GM19452 (cell line): ENCODE data around the gene ANXA2R.
"Not testable (repeated sequence)": the region's sequence is repeated elsewhere in the genome, so short reads cannot be mapped to it uniquely, and the experiment has no call there.

Experiments used
- ATAC-seq: cut with Tn5 transposase; IDR thresholded peaks from one replicate; pipeline ENCODE4 v1.9.1; 2021; ENCODE audit not compliant: unreplicated experiment

Gene ANXA2R

DNA sequence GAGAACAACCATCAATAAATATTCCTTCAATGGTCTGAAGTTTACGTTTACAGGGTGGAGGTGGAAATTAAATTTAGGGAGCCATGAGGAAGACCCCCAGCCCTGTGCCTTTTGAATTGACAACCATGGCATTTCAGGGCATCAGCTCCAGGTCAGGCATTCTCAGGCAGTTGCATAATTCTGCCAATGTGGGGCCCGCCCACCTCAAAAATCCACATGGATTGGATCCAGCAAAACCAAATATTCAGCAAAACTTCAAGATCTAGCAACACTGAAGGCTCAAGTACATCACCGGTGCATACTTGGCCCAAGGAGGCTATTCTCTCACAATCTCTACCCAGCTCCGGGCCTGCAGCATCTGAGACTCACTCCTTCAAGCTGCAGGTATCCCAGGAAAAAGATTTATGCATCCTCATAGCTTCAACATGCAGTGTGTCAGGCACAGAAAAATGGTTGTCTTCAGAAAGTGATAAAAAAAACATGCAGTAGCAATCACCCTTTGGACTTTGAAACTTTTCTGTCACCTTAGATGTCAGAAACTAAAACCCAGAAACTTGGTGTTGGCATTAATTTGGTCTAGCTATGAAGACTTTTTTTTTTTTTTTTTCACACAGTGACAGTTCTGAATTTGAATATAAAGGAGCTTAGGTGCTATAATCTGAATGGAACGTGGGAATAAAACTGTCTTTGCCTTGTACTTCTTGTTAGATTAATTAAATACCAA lies 21.4 kb upstream of the ANXA2R start:
- no peak for ATAC-seq

DNA sequence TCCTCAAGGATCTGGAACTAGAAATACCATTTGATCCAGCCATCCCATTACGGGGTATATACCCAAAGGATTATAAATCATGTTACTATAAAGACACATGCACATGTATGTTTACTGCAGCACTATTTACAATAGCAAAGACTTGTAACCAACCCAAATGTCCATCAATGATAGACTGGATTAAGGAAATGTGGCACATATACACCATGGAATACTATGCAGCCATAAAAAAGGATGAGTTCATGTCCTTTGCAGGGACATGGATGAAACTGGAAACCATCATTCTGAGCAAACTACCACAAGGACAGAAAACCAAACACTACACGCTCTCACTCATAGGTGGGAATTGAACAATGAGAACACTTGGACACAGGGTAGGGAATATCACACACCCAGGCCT lies 19.9 kb upstream of the ANXA2R start:
- not testable (repeated sequence) for ATAC-seq

DNA sequence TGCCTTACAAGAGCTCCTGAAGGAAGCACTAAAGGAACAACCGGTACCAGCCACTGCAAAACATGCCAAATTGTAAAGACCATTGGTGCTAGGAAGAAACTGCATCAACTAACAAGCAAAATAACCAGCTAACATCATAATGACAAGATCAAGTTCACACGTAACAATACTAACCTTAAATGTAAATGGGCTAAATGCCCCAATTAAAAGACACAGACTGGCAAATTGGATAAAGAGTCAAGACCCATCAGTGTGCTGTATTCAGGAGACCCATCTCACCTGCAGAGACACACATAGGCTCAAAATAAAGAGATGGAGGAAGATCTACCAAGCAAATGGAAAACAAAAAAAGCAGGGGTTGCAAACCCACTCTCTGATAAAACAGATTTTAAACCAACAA lies 15.0 kb upstream of the ANXA2R start:
- not testable (repeated sequence) for ATAC-seq

DNA sequence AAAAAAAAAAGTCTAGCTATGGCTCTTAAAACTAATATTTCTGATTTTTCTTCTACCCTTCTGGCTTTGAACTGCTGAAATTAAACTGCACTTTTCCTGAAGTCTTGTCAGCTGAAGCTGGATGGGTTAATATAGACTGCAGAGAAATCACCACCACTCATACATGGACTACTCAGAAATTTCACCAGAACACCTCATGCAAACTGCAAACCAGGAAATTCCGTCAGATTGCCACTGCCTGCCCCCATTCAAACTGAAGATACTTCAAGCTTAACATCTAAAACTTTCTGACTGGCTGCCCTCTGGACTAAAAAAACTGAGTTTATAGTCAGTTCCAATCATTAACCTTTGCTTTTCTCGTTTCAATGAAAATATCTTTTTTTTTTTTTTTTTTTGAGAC lies 11.6 kb upstream of the ANXA2R start:
- ATAC-seq: no peak

DNA sequence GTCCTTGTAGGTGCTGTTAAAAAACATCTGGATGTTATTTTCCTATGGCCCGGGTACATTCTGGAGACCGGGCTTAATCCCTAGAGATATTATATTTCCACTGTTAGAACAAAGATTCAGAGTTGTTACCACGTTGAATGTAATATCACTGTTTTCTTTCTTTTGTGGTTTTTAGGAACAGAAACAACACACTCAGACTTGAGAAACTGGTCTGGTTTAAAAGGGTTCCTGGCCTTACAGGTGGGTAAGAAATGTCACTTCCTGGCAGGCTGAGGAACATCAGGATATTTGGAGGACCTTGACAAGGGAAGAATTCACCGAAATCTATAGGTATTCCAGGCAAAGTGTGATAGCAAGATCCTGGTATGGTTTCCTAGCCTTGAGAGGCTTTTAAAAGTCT lies 10.3 kb upstream of the ANXA2R start:
- ATAC-seq: no peak

DNA sequence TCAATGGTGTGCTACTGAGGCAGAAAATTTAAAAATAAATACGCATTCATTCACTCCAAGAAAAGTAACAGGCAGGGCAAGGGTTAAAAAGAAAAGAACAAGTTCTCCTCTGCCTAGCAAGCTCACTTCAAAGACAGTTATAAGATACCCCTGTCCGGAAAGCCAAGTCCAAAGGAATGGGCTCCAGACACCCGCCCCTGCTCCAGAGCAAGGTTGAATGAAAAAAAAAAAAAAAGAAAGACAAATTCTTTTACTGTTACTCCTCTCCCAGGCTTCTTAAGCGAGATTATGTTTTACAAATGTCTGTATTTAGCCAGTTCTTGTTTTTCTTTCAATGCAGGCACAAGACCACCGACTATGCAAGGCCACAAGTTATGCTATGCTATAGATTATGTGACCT lies 9.1 kb upstream of the ANXA2R start:
- no peak for ATAC-seq

DNA sequence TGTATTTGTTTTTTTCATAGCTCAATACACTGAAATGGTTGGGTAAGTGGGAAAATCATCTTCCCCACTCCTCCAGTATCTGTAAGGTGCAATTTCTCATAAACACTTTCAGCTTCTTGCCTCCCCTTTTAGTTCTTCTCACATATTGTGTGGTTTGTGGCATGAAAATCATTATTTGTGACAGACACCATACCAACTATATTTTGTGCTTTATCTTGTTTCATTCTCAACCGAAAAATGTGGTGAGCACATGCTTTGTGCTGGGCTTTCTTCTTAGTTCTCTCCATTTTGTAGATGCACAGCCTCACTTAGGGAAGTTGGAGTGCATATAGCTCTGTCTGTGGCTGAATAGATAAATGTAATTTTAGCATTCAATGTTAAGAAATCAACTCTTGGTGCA lies 6.4 kb upstream of the ANXA2R start:
- ATAC-seq: no peak

DNA sequence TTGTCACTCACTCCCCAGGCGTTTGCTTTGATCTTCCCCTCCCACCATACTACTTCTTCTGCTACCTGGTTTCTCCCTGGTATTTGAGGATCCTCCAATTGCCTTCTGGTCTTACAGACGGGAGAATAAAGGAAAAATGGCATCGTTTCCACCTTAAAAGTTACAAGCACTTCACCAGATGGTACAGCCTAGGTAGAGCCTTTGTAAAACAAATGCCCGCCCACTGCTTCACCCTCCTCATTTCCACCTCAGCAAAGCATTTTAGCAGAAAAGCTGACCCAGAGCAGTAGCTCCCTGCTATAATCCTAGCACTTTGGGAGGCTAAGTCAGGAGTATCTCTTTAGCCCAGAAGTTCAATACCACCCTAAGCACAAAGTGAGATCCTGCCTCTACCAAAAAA lies 5.1 kb upstream of the ANXA2R start:
- ATAC-seq: no peak

DNA sequence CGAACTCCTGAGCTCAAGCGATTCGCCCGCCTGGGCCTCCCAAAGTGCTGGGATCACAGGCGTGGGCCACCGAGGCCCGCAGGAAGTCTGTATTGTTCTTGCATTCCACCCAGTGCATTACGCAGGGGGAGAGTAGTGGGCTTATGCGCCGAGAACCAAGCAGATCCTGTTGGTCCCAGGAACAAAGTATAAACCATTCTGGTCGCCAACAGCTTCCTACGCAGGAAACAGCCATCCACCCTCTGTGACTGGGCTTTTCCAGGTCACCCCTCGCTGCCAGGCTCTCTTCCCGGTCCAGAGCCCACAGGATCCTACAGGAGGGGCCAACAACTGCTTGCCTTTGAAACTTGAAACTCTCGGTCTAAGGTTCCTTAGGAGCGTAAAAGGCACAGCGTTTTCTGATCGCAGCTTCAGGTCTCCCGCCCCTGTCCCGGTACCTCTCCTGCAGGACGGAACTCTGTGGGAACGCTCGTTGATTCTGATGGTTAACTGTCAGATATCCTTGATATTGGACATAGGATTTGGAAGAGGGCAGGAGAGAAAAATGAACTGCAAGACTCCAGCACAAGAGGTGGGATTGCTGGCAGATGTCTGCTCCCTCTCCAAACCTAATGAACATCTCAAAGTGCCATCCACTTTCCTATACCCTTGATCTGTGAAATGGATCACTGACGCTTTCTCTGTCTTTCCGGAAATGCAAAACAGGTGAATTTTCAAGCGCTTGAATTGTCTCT lies 4.2 kb upstream of the ANXA2R start:
- ATAC-seq: no peak

DNA sequence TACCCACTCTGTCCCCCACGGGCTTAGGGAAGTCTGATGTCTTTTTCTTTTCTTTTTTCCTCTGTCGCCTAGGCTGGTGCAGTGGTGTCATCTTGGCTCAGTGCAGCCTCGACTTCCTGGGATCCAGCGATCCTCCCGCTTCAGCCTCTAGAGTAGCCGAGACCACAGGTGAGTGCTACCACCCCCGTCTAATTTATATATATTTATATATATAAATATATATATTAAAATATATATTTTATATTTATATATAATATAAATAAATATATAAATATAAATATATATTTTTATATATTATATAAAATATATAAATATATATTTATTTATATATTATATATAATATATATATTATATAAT lies 3.3 kb upstream of the ANXA2R start:
- ATAC-seq: no peak

DNA sequence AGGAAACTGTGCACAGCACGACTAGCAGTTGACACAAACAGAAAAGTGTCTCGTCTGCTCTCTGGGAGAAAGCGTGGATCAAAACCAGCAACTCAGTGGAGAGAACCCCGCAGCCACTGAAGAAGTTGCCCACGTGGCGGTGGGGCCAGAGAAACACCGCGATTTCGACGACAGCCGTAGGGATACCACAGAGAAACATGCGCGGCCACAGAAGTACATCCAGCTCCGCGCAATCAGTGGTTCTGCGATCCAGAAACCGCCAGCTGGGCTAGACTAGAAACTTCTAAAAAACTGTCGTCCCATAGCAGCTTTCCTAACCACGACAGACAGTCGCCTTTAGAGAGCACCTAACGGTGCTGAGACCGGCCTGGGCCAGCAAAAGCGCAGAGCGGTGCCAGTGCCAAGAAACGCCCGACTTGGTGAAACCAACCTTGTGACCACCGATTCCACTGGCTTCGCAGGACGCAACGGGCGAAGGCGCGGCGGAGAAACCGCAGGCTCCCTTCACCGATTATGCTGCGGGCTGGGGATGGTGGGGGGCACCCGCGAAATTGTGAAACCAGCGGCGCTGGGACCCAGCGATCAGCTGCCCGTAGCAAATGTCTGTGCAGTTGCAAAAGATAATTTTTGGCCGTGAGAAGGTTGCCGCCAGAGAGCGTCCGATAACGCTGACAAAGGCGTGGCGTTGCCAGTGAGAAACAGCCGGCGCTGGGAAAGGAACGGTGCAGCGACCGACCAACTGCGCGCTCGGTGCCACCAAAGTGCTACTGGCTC lies 2.7 kb upstream of the ANXA2R start:
- peak; percentile 26 for ATAC-seq

DNA sequence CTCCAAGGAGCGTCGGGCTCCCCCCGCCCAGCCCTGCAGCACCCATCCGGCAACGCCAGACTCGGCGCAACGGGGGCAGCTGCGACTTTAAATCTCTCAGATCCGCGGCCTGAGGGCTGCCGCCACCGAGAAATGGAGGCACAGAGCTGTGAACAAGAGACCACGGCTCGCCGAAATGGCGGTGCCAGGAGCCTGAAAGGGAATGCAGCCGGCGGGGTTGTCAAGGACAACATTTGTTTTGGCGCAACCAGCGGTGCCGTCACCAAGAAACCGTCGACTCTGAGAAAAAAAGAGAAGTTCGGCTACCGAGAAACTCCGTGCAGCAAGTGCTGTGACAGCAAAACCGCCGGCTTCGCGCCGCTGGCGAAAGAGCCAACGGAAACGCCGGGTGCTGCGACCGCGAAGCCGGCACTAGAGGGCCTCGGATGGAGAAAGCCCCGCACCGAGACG lies 2.1 kb upstream of the ANXA2R start:
- peak; percentile 30 for ATAC-seq

DNA sequence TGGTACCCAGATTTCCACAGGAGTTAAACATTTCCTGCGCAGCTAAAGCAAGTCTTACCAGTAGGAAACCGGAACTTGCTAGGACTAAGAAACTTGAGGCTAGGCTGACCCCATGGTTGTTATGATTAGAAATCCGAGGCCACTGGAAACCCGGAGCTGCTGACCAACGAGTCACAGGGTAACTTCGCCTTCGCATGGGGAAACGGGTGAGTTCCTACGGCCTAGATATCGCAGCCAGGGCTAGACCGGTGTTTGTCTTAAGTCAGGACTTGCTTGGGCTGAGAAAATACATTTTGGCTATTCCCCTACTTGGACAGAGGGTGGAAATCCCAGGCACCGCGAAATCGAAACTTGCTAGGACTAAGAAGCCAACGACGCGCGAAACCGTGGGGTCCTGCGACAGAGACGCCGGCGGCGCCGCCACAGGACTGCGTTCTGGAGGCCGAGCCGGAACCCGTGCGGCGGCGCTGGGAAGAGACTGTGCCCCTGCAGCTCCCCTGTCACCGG lies 1.6 kb upstream of the ANXA2R start:
- ATAC-seq: peak; percentile 10

DNA sequence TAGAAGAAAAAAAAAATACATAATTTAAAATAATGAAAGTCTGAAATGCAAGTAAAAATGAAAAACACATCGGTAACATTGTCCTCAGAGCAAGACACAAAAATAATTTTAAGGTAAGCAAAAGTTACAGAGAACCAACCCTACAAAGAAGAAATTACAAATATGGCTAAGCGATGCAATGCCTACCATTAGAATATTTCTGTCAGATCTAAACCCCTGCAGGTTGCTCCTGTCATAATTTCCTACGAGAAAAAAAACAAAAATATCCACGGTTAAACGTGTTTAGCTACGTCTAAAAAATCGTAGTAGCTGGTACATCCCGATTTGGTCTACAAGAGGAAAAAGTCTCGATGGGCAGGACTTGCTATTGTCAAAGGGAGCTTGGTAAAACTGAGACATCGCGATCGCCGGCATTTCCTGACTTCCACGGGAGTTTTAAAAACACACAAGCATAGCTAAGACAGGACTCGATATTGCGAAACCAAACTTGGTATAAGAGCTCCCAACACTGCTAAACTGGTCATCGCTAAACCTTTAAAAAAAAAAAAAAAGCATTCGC lies 1.1 kb upstream of the ANXA2R start:
- ATAC-seq: no peak

DNA sequence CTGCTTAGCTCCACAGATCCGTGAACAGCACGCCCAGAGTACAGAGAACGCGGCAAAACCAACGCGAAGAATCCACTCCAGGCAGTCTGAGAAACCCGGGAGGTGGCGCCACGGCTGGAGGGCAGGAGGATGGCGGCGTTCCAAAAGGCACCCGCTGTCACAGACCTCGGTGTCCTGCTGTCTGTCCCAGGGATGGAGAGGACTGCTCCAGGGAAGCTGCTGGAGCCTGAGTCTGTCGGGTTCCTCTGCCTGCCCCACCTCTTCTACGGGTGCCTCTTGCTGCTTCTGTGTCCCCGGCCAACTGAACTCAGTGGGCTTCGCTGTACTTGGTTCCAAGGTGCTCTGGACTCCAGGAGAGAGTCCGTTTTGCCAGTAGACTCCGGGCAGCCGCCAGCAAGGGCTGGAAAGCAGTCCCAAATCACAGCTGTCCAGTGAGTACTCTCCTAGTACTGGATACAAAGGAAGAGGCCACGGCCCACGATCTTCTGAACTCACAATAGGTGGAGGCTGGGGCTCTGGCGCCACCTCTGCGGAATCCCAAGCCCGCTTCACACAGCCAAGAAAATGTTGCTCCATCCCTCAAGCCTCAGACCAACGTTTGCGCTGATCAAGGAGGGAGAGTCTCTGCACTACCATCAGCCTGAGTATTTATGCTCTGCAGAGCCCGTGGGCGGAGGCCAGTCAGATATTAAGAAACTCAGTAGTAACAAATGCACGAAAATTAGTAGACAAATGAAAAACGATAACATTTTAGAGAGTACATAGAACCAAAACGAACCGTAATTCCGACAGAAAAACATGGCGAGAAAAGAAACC lies 440 bp downstream of the ANXA2R start:
- peak; percentile 7 for ATAC-seq

DNA sequence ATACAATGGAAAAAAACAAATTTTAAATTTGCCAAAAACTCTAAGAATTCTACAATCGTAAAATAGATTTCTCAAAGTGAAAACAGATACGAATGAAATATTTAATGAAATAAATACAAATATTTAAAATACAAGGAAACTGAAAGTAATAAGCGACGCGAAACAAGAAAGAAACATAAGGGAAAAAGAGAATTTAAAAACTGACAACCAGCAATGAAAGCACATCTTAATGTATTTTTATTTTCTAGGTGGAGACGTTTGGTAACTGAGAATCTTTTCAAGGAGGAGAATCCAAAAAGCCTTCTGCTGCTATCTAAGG lies 1.0 kb downstream of the ANXA2R start:
- no peak for ATAC-seq

DNA sequence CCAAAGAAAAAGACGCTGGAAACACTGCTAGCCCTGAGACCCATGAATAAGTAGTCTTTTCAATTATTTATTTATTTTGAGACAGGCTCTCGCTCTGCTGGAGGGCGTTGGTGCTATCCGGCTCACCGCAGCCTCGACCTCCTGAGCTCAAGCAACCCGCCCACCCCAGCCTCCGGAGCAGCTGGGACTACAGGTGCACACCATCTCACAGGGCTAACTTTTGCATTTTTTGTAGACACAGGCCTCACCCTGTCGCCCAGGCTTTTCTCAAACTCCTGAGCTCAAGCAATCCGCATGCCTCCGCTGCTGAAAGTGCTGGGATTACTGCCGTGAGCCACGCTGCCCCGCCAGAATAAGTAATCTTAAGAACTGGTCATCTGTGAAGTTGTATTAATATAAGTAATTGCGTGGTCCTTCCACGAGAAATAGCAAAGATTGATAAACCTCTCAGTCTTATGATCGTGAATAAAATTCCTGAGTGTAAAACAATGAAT lies 1.6 kb downstream of the ANXA2R start:
- no peak for ATAC-seq

DNA sequence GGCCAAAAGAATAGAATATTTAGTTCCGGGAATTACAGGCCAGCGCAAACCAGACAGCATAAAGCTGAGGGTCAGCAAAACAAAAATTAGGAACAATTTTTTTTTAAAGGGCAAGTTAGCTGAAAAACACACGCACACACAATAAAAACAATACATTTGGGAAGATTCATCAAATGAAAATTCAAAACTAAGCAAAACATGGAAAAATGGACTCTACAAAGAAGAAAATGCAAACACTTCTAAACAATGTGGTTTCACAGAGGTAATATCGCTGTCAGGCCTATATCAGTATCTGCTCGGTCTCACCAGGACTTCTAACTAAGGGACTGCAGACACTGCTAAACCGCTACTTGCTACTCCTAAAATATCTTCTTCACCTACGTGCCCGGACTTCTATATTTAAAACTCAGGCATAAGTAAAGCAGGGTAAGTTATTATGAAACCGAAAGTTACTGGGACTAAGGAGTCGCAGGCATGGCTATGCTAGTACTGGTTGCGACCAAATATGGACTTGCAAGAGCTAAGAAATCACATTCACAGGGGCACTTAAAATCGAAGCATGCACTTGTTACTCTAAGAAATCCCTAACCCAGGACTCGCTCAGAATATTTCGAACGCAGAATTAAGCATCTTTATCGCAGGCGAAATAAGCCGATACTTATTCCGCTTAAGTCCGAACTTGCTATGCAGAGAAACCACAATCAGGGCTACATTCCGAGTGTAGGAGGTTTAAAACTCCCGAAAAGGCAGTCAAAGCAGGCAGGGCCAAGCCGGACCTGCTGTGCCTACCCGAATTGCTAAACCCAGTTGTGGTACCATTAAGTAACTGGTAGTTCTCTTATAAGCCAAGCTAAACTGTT lies 2.3 kb downstream of the ANXA2R start:
- ATAC-seq: no peak

DNA sequence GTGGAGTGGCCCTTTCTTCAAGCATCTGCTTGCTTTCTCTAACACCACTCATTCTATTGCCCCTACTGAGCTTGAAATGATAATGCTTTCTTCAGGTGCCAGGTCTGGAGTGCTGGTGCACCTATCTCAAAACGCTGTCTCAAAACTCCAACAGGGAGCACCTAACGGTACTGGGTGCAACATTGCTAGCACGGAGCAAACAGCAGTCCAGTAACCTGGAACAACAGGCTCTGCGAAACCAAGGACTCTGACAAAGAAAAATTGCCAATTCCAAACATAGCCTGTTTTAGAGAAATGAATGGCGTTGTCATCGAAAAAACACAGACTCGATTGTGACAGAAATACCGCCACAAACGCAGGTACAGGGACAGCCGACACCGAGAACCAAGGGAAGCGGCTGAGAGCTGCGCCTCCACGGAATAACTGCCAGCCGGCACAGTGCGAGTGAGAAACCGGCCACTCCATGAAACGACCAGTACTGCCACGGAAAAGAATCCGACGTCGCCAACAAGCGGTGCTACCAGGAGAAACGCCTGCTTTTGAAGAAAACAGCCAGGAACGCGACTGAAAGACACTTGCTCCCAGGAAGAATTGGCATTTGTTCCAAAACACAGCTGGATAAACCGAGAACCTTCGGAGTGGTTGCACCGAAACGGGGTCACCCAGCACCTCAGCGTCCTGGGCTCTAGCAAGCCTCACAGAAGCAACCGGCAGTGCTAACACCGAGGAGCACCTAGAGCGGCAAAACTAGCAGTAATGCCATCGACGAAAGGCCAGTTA lies 3.1 kb downstream of the ANXA2R start:
- no peak for ATAC-seq
